Astrocyte (in vitro differentiated cells and primary cell): ENCODE measurements around the gene BBX.

ENCODE experiments used
- EZH2 ChIP-seq: IDR thresholded peaks from 2 replicates; pipeline ENCODE4 v1.6.1; 2012; ENCODE audit warnings: mild to moderate bottlenecking, low read length, inconsistent platforms; ENCODE audit not compliant: insufficient read depth
- TF ChIP-seq, protein P1 (sequence below): IDR thresholded peaks from 2 replicates; pipeline ENCODE4 v1.5.1; 2011; ENCODE audit warnings: low read depth, mild to moderate bottlenecking, inconsistent platforms, low read length, moderate library complexity; ENCODE audit not compliant: insufficient read depth

DNA sequence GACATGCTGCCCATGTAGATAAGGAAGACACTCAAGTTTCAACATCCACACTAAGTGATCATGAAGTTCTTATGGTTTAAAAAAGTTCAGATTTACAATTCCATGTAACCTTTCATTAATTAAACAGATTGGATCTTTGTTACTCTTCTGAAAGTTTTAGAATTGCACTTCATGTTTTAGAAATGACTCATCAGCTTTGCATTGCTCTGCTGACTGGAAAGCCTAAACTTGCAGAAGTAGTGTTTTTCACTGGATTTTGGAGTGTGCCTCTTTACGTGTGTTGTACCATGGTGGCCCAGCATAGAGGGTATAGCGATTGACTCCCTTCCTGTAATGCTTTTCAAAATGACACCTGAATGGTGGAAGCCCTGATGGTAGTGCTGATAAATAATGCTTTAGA is 157.9 kb downstream of the BBX start:
- no peak for TF ChIP-seq EZH2
- TF ChIP-seq, protein P1, sequence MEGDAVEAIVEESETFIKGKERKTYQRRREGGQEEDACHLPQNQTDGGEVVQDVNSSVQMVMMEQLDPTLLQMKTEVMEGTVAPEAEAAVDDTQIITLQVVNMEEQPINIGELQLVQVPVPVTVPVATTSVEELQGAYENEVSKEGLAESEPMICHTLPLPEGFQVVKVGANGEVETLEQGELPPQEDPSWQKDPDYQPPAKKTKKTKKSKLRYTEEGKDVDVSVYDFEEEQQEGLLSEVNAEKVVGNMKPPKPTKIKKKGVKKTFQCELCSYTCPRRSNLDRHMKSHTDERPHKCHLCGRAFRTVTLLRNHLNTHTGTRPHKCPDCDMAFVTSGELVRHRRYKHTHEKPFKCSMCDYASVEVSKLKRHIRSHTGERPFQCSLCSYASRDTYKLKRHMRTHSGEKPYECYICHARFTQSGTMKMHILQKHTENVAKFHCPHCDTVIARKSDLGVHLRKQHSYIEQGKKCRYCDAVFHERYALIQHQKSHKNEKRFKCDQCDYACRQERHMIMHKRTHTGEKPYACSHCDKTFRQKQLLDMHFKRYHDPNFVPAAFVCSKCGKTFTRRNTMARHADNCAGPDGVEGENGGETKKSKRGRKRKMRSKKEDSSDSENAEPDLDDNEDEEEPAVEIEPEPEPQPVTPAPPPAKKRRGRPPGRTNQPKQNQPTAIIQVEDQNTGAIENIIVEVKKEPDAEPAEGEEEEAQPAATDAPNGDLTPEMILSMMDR, result no peak
